HEK293 (cell line): ENCODE measurements around the gene DCAKD.

ENCODE experiments used
- CTCF ChIA-PET: fragments of 350-600 bp; formaldehyde crosslinking; extraction: SDS; loops from one replicate; lab custom pipeline; 2021; ENCODE audit warnings: antibody characterized with exemption; lab: Yijun Ruan, JAX
- POLR2A ChIA-PET: fragments of 300-600 bp; formaldehyde crosslinking; extraction: SDS; loops from one replicate; lab custom pipeline; 2020; ENCODE audit warnings: antibody characterized with exemption, inconsistent platforms; lab: Yijun Ruan, JAX
- H3K27ac ChIP-seq: fragments of 200-500 bp; sonication (Bioruptor generic); 2 replicates; pipeline ENCODE4 v1.5.1; 2014; ENCODE audit warnings: low read depth, low read length, control low read depth, inconsistent platforms; ENCODE audit errors: extremely low read depth
- H3K36me3 ChIP-seq, 2 experiments: fragments of 200-500 bp in 1 of 2; sonication (Bioruptor generic) in 1 of 2; 1 replicate in 1 of 2; 2 replicates in 1 of 2; pipeline ENCODE4 v1.5.1; 2014 to 2017; ENCODE audit warnings: inconsistent platforms in 2 of 2, low read length in 2 of 2; ENCODE audit not compliant: control insufficient read depth in 2 of 2, insufficient read depth in 1 of 2
- H3K4me1 ChIP-seq: fragments of 200-500 bp; sonication (Bioruptor generic); 2 replicates; pipeline ENCODE4 v1.5.1; 2014; ENCODE audit warnings: mild to moderate bottlenecking, low read length, inconsistent platforms; ENCODE audit not compliant: control insufficient read depth, insufficient read depth
- H3K4me3 ChIP-seq: 2 replicates; pipeline ENCODE4 v1.5.1; 2011; ENCODE audit warnings: low read depth, mild to moderate bottlenecking, control low read depth, low read length, moderate library complexity
- H3K9me3 ChIP-seq: fragments of 200-500 bp; sonication (Bioruptor generic); 2 replicates; pipeline ENCODE4 v1.5.1; 2014; ENCODE audit warnings: low read depth, low read length, inconsistent platforms; ENCODE audit not compliant: control insufficient read depth, insufficient read depth
- BCL11B ChIP-seq: fragments of 450-650 bp; formaldehyde crosslinking; IDR thresholded peaks from 2 replicates; pipeline ENCODE4 v1.5.1; 2016; ENCODE audit warnings: low read depth, missing biosample characterization, missing genetic modification characterization
- GLI4 ChIP-seq: fragments of 450-650 bp; formaldehyde crosslinking; IDR thresholded peaks from 2 replicates; pipeline ENCODE4 v1.5.1; 2016; ENCODE audit warnings: missing biosample characterization, missing genetic modification characterization
- KLF17 ChIP-seq: fragments of 450-650 bp; formaldehyde crosslinking; IDR thresholded peaks from 2 replicates; pipeline ENCODE4 v1.5.1; 2016; ENCODE audit warnings: missing biosample characterization, missing genetic modification characterization
- REPIN1 ChIP-seq: fragments of 450-650 bp; formaldehyde crosslinking; IDR thresholded peaks from 2 replicates; pipeline ENCODE4 v1.5.1; 2017; ENCODE audit warnings: missing biosample characterization, missing genetic modification characterization, low read depth
- SALL2 ChIP-seq: fragments of 450-650 bp; formaldehyde crosslinking; IDR thresholded peaks from 2 replicates; pipeline ENCODE4 v1.5.0; 2017; ENCODE audit warnings: missing biosample characterization, mild to moderate bottlenecking, missing genetic modification characterization, borderline replicate concordance
- SCRT1 ChIP-seq: fragments of 450-650 bp; formaldehyde crosslinking; IDR thresholded peaks from 2 replicates; pipeline ENCODE4 v1.5.1; 2016; ENCODE audit warnings: missing biosample characterization, missing genetic modification characterization, borderline replicate concordance
- ZBTB20 ChIP-seq: fragments of 450-650 bp; formaldehyde crosslinking; IDR thresholded peaks from 2 replicates; pipeline ENCODE4 v1.5.1; 2016; ENCODE audit warnings: missing biosample characterization, missing genetic modification characterization
- ZNF18 ChIP-seq: fragments of 450-650 bp; formaldehyde crosslinking; IDR thresholded peaks from 2 replicates; pipeline ENCODE4 v1.5.1; 2016; ENCODE audit warnings: missing biosample characterization, missing genetic modification characterization
- ZNF19 ChIP-seq: fragments of 450-650 bp; formaldehyde crosslinking; IDR thresholded peaks from 2 replicates; pipeline ENCODE4; 2016; ENCODE audit warnings: missing biosample characterization, missing genetic modification characterization, low read depth
- ZNF266 ChIP-seq: fragments of 450-650 bp; formaldehyde crosslinking; IDR thresholded peaks from 2 replicates; pipeline ENCODE4 v1.5.1; 2016; ENCODE audit warnings: missing biosample characterization, missing genetic modification characterization, low read depth
- ZNF350 ChIP-seq: fragments of 450-650 bp; formaldehyde crosslinking; IDR thresholded peaks from 2 replicates; pipeline ENCODE4 v1.5.0; 2017; ENCODE audit warnings: missing biosample characterization, mild to moderate bottlenecking, missing genetic modification characterization
- ZNF362 ChIP-seq: fragments of 450-650 bp; formaldehyde crosslinking; IDR thresholded peaks from 2 replicates; pipeline ENCODE4 v1.5.1; 2016; ENCODE audit warnings: missing biosample characterization, missing genetic modification characterization
- ZNF473 ChIP-seq: fragments of 450-650 bp; formaldehyde crosslinking; IDR thresholded peaks from 2 replicates; pipeline ENCODE4 v1.5.1; 2017; ENCODE audit warnings: missing biosample characterization, missing genetic modification characterization
- ZNF48 ChIP-seq: fragments of 450-650 bp; formaldehyde crosslinking; IDR thresholded peaks from 2 replicates; pipeline ENCODE4 v1.5.1; 2016; ENCODE audit warnings: missing biosample characterization, missing genetic modification characterization
- ZNF561 ChIP-seq: fragments of 450-650 bp; IDR thresholded peaks from 2 replicates; pipeline ENCODE4 v1.5.1; 2018; ENCODE audit warnings: missing biosample characterization, missing genetic modification characterization, borderline replicate concordance
- ZNF600 ChIP-seq: fragments of 450-650 bp; formaldehyde crosslinking; IDR thresholded peaks from 2 replicates; pipeline ENCODE4 v1.5.1; 2016; ENCODE audit warnings: missing biosample characterization, missing genetic modification characterization
- ZNF843 ChIP-seq: fragments of 450-650 bp; formaldehyde crosslinking; IDR thresholded peaks from 2 replicates; pipeline ENCODE4 v1.5.1; 2016; ENCODE audit warnings: missing biosample characterization, missing genetic modification characterization
- TF ChIP-seq, protein P1 (sequence below): fragments of 450-650 bp; formaldehyde crosslinking; IDR thresholded peaks from 2 replicates; pipeline ENCODE4 v1.5.1; 2017; ENCODE audit warnings: missing biosample characterization, missing genetic modification characterization

DCAKD gene

GRCh38 chr17:45087504-45087975, 36.1 kb upstream of the DCAKD start:
- no peak for TF ChIP-seq ZNF19
- TF ChIP-seq ZNF600 (tag by site-specific recombination), result peak; percentile 55; the same call in 1 of the 2 replicates
- TF ChIP-seq SCRT1 (tag by site-specific recombination), result no peak
- H3K4me3 ChIP-seq, result no peak overlapping the region
- H3K36me3 ChIP-seq, result peaks cover 84 to 88% of the 10 kb centered on the region in 2 experiments
- H3K27ac ChIP-seq, result no peak overlapping the region
- no peaks in the 10 kb centered on the region for H3K4me1 ChIP-seq
- POLR2A ChIA-PET, result no interaction called here
- CTCF ChIA-PET, result interaction anchor here (0.6 to 6.9 kb wide), 5 partner anchors 9 to 1458 kb away, joined by 4 to 71 read pairs (median 5); partner anchors contain the start of gene ACBD4
- no peaks in the 10 kb centered on the region for H3K9me3 ChIP-seq

GRCh38 chr17:45086865-45087503, 35.6 kb upstream of the DCAKD start:
- Histone ChIP-seq H3K4me3 (no peak overlapping the region), H3K4me1 (no peaks in the 10 kb centered on the region), H3K36me3 (peaks cover 85 to 88% of the 10 kb centered on the region in 2 experiments), H3K9me3 (no peaks in the 10 kb centered on the region), H3K27ac (no peak overlapping the region)
- ChIA-PET POLR2A (no interaction called here), CTCF (interaction anchor here (0.6 to 6.9 kb wide), 5 partner anchors 8 to 1457 kb away, joined by 4 to 71 read pairs (median 6); partner anchors contain the start of gene ACBD4)
- no peak for TF ChIP-seq ZNF266 (tag by site-specific recombination)
- no peak for TF ChIP-seq SALL2
- no peak for TF ChIP-seq KLF17 (tag by site-specific recombination)
- no peak for TF ChIP-seq ZNF561 (tag by site-specific recombination)
- TF ChIP-seq ZNF843, result no peak
- TF ChIP-seq ZNF473 (tag by site-specific recombination), result no peak
- no peak for TF ChIP-seq ZNF362 (tag by site-specific recombination)
- TF ChIP-seq ZNF48 (tag by site-specific recombination), result no peak
- TF ChIP-seq, protein P1, sequence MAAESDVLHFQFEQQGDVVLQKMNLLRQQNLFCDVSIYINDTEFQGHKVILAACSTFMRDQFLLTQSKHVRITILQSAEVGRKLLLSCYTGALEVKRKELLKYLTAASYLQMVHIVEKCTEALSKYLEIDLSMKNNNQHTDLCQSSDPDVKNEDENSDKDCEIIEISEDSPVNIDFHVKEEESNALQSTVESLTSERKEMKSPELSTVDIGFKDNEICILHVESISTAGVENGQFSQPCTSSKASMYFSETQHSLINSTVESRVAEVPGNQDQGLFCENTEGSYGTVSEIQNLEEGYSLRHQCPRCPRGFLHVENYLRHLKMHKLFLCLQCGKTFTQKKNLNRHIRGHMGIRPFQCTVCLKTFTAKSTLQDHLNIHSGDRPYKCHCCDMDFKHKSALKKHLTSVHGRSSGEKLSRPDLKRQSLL (tag by site-specific recombination), result no peak
- TF ChIP-seq ZNF18 (tag by site-specific recombination), result no peak
- TF ChIP-seq ZBTB20 (tag by site-specific recombination), result no peak
- TF ChIP-seq BCL11B (tag by site-specific recombination), result no peak
- no peak for TF ChIP-seq REPIN1 (tag by site-specific recombination)
- no peak for TF ChIP-seq GLI4 (tag by site-specific recombination)
- TF ChIP-seq ZNF350, result no peak
